H54 (cell line): ENCODE data around the gene IER5.
A peak's percentile ranks its signal among the peaks of the same experiment; 100 is the strongest.

Experiments used
- DNase-seq: peaks from one replicate; pipeline ENCODE4 v3.0.0; 2011; ENCODE audit warnings: low spot score, mixed read lengths; ENCODE audit not compliant: insufficient read length
- FAIRE-seq: peaks from 3 replicates; lab custom pipeline; 2011; peaks lifted over from hg19 to GRCh38; lab: Jason Lieb, UNC
- POLR2A ChIP-seq: IDR thresholded peaks from 2 replicates; pipeline ENCODE4 v1.6.1; 2011; ENCODE audit warnings: low read depth, mild to moderate bottlenecking, low read length

The IER5 gene

DNA sequence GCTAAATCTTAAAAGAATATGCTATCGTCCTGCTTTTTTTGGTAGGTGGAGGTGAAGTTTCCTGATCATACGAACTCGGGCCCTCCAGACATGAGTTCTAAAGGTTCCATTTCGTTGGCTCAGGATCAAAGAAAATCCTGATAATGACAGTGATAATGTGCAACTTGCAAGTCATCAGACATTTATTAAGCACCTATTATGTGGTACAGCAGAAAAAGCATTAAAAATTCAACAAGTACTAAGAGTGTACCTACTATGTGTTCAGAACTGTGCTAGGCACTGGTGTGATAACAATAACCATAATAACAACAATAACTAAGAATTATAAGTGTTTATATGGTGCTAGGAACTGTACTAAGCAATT is 3.9 kb upstream of the IER5 start:
- FAIRE-seq = no peak
- no peak for TF ChIP-seq POLR2A
- DNase-seq = no peak

DNA sequence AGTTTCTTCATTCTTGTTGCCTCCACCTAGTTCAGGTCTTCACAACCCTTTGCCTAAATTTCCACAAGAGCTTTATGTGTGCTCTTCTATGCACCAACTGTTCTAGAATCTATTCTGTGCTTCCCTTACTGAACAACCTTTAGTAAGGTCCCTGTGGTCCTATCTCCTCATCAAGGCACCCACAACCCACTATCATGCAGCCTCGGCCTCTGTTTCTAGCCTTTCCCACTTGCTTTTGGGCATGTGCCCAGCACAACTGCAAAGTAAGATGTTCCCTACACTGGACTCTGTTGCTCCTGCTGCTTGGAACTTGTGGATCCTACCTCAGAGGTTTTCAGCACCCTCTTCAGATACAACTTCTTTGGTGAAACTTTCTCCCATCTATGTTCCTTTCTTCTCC is 2.4 kb upstream of the IER5 start:
- no peak for DNase-seq
- no peak for FAIRE-seq
- TF ChIP-seq POLR2A = no peak

DNA sequence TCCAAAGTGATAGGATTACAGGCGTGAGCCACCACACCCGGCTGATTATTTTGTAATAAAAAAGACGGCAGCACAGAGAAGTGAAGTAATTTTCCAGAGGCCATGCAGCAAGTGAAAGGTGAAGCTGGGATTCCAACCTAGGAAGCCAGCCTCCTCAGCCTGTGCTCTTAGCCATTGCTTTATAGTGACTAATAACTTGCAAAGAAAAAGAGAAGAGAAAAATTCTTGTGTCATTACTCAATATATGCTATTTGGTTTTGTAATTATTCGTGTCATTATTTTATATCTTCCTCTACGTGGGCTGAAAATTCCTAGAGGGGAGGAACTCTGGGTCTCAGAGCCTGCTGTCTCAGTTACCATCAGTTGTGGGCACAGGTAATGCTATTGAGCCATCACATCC is 1.6 kb upstream of the IER5 start:
- FAIRE-seq (no peak), DNase-seq (no peak)
- TF ChIP-seq POLR2A = no peak

DNA sequence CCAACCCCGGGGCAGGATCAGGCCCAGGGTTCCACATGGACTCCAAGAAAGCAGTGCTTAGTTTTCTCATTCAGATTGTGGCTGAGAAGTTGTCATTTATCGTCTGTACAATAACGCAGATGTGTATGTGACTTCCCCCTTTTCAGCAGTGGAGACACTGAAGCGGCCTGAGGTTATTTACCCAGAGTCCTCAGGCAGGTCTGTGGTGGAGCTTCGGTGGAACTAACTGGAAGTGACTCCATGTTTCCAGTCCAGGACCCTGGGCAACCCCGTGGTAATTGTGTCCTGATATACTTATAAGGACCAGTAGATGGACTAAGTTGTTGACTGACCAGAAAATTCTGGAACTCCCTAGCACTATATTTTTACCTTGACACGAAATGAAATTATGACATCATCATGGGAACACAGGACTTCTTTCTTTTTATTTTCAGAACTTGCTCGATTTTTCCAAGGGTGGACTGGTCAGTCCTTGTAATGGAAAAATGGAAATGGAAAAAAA is 1.0 kb upstream of the IER5 start:
- FAIRE-seq (no peak), DNase-seq (no peak)
- TF ChIP-seq POLR2A = no peak

DNA sequence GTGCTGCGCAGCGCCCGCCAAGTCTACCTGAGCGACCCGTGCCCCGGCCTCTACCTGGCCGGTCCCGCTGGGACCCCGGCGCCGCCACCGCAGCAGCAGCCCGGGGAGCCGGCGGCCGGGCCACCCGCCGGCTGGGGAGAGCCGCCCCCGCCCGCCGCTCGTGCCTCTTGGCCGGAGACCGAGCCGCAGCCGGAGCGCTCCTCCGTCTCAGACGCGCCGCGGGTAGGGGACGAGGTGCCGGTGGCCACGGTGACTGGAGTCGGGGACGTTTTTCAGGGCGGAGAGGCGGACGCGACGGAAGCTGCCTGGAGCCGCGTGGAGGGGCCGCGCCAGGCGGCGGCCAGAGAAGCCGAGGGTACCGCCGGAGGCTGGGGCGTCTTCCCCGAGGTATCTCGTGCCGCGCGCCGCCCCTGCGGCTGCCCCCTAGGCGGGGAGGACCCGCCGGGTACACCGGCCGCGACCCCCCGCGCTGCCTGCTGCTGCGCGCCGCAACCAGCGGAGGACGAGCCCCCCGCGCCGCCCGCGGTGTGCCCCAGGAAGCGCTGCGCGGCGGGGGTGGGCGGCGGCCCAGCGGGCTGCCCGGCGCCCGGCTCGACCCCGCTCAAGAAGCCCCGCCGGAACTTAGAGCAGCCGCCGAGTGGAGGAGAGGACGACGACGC is 646 bp downstream of the IER5 start:
- FAIRE-seq (no peak), DNase-seq (no peak)
- TF ChIP-seq POLR2A = no peak

DNA sequence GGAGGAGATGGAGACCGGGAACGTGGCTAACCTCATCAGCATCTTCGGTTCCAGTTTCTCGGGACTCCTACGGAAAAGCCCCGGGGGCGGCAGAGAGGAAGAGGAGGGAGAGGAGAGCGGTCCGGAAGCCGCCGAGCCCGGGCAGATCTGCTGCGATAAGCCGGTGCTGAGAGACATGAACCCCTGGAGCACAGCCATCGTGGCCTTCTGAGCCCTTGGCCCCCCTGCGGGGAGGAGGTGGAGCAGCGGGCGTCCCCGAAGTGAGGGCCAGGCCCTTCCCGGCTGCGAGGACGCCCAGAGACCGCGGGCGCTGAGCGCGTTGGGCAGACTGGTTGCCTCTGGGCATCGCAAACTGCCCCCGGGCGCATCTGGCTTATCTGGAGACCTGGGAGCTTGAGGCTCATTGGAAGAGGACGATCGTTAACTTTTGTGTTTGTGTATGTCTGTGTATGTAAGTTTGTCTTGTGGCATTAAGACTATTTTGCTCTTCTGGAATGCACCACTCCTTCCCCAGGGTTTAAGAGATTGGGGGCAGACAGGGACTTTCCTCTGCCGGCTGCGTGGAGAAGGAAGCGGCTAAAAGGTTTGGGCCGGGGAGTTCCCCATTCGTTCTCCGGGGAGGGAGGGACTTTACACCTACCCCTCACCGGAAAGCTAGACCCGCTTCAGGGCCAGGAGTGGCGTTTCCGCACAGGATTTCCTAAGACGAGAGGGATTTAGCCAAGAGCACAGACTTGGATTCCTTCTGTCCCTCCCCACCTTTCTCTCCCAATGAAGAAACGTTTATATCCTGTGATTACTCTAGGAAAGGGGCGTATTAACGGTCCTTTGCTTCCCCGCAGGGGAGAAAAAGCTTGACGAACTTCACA is 1.4 kb downstream of the IER5 start:
- DNase-seq (no peak), FAIRE-seq (no peak)
- TF ChIP-seq POLR2A = peak; percentile 43

DNA sequence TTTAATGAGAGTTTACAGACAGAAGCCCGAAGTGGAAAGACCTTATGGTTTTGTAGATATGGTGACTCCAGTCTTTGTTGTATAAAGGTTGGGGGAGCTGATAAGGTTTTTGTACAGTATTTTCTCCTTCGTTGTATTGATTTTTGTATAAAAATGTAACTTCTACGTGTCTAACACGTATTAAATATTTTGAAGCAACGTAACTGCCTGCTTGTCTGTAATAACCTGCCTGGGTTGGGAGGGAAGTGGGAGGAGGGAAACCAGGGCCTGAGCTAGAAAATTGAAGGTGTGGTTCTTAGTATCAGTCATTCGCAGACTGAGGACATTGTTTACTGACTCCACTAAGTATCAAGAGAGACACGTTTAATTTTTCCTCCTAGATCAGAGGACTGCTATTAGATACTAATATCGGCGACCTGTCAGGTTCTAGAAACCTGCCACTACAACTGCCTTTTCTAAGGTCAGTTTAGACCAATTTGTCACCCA is 2.2 kb downstream of the IER5 start:
- TF ChIP-seq POLR2A = no peak
- DNase-seq (no peak), FAIRE-seq (no peak)

DNA sequence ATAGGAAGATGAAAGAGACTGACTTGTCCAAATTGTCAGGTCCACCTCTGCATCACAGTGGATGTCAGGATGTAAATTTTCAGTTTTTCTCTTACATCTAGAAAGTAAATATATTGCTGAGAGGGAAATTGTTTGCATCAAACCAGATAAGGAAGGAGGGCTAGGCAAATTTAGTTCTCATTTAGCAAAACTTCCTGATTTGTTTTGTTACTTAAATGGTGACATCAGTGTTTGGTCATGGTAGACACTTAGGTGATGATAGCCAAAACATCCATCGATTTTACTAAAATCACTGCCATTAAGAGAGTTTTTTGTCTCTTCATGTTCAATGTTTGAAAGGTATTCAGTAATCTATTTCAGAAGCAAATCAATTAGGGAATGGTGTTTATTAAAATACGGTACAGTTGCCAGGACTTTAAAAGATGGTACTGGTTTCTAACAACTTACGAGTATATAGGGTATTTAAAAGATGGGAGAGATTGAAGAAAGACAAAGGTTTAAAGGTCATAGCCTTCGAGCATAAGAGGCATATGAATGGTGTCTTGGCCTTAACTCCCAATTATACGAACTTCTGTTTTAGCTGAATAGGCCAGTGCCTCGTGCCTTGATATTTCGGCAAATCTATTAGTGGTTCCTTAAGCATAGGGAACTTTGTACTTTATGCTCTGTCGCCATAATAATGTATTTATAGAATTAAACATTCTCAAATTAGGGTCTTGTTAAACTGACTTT is 3.0 kb downstream of the IER5 start:
- FAIRE-seq (no peak), DNase-seq (no peak)
- no peak for TF ChIP-seq POLR2A

DNA sequence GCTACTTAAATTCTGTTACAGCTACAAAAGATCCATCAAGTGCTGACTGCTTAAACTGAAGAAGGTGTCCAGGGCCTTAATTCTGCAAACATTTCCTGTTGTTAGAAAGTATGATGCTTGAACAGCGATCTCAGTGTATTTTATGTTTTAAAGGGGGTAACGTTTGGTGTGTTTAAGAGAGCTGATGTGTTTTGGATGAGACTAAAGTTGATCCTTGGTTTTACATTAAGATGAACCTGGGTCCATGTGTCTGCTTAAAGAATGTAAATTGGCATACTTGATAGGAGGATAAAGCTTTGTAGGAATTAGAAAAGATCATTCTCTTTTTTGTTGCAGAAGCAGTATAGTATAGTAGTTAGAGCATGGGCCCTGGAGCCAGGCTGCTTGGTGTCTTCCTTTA is 3.6 kb downstream of the IER5 start:
- DNase-seq (no peak), FAIRE-seq (no peak)
- no peak for TF ChIP-seq POLR2A

DNA sequence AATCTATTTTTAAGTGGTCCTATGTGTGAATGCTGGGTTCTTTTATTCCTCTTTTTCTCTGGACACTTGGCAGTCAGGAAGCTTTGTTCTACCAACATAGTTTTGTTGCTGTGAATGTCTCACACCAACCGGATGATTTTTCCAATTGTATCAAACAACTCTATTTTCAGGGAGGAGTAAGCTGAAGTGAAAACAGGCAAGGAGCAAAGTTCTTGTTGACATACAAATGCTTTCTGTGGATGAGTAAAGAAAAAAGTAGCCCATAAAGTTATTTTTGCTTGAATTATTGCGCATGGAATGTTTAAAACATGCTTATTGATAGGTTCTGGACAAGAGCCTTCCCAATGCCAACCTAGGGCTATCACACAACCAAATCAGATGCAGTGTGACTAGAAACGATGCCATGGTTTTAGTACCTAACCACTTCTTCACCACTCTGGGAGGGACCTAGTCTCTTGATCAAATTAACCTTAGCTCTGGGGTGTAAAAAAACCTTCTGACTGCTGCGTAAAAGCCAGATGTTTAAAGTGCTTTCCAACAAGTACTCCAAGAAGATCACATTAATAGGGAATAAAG is 4.5 kb downstream of the IER5 start:
- no peak for DNase-seq

DNA sequence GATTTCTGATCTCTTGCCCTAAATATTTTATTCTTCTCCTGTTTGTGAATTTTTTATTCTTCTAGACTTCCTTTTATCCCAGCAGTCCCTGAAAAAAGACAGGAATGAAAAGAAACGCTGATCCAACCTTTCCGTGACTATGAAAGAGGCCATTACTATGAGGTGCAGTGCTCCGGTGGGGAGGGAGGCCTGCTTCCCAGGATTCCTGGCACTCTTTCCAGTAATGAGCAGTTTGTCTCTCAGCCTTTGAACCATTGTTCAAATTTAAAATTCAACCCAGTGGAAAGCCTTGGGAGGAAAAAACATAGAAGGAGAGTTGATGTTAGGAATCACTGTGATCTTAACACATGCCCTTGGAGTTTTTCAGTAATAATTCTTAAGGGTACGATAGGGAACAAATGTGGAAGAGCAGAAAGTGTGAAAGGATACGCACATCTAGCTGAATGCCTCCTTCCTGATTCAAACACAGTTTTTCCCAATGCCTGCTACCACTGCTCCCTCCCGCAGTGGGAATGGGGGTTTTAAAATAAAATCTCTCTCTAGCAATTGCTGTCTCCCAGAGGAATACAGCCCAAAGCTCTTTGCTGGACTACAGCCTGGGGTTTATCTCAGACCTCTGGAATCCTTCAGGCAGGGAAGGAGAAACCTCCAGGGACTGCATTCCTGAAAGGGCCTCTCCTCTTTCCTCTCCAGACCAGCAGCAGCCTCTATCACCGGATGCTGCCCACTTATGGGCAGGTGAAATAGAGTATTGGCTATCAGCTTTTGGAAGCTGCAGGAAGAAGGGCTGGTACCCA is 6.1 kb downstream of the IER5 start:
- DNase-seq (no peak), FAIRE-seq (no peak)
- TF ChIP-seq POLR2A = no peak

More for the DNA sequence above, 4.5 kb downstream of the IER5 start:
- no peak for FAIRE-seq
- no peak for TF ChIP-seq POLR2A

DNA sequence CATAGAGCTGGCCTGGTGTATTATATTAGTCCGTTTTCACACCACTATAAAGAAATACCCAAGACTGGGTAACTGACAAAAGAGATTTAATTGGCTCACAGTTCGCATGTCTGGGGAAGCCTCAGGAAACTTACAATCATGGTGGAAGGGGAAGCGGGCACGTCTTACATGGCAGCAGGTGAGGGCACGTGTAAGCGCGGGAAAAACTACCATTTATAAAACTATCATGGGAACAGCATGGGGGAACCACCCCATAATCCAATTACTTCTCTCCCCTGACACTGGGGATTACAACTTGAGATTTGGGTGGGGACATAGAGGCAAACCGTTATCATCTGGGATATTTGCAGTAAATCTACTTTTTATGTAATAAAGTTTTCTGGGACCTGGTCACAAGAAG is 6.8 kb downstream of the IER5 start:
- no peak for FAIRE-seq
- DNase-seq = no peak
- TF ChIP-seq POLR2A = no peak

DNA sequence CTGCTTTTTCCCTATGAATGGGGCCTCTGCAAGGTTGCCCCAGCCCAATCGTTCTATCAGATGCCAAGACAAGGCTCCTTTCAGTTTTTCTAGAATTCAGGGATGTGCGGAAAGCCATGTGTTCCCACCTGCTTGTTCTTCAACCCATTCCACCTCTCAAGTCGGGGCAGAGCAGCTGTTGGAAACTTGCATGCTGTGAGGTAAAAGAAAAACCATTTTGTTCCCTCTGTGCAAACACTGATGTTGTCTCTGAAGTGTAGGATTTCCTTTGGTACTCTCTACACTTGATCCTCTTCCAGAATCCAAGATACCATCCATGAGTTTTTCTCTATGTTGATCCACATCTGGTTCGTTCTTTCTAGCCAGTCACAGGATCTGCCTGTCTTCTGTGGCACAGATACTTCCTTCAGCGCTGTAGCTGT is 7.3 kb downstream of the IER5 start:
- FAIRE-seq (no peak), DNase-seq (no peak)
- TF ChIP-seq POLR2A = no peak

DNA sequence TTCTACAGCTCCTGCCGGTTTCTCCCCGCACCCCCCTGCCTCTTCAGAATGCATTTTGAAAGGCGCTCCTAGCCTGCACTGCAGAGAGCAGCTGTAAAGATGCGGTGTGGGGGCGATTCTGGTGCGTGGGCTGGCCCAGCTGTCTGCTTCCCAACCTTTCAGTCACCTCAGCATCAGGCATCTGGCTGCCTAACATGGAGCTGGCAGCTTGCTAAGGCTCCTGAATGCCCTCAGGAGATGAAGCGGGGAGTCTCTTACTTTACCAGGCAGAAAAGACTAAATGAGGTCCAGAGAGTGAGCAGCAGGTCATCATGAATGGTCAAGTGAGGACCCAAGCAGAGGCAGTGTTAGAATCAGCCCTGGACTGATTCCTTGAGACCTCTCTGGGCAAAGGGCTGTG is 8.7 kb downstream of the IER5 start:
- TF ChIP-seq POLR2A = no peak
- DNase-seq (no peak), FAIRE-seq (no peak)
